ENCODE data around the gene CXCL1. TPM values are rescaled to one million over a fixed set of nuclear protein-coding genes. Genes with fewer than 3 reads are reported as not detected.
"Not testable (repeated sequence)": the region's sequence is repeated elsewhere in the genome, so short reads cannot be mapped to it uniquely, and the experiment has no call there.

The CXCL1 gene
- total RNA-seq, 1 experiment from 2014 or later = not detected

GRCh38 chr4:73883306-73883705, 14.1 kb downstream of the CXCL1 start:
- Histone ChIP-seq H3K27me3 (ENCODE audit: control insufficient read depth, insufficient read depth, low read length) (no peaks in the 10 kb centered on the region), H3K36me3 (replicated peaks; ENCODE audit: control insufficient read depth, insufficient read depth, low read length) (no peaks in the 10 kb centered on the region), H3K4me3 (ENCODE audit: insufficient read depth, low read depth, low read length) (no peak overlapping the region)
- DNase-seq = no peak

GRCh38 chr4:73885574-73886267, 16.5 kb downstream of the CXCL1 start:
- H3K27me3 ChIP-seq (ENCODE audit: control insufficient read depth, insufficient read depth, low read length) = no peaks in the 10 kb centered on the region
- DNase-seq = no peak
- H3K4me3 ChIP-seq (ENCODE audit: insufficient read depth, low read depth, low read length) = no peak overlapping the region
- H3K36me3 ChIP-seq (replicated peaks; ENCODE audit: control insufficient read depth, insufficient read depth, low read length) = no peaks in the 10 kb centered on the region

- Histone ChIP-seq H3K36me3 (replicated peaks; ENCODE audit: control insufficient read depth, insufficient read depth, low read length) (no peaks in the 10 kb centered on the region), H3K27me3 (ENCODE audit: control insufficient read depth, insufficient read depth, low read length) (no peaks in the 10 kb centered on the region), H3K4me3 (ENCODE audit: insufficient read depth, low read depth, low read length) (no peak overlapping the region)
- no peak for DNase-seq
Measured at GRCh38 chr4:73891326-73891725, 22.1 kb downstream of the CXCL1 start.

GRCh38 chr4:73891739-73892405, 22.7 kb downstream of the CXCL1 start:
- Histone ChIP-seq H3K27me3 (ENCODE audit: control insufficient read depth, insufficient read depth, low read length) (no peaks in the 10 kb centered on the region), H3K36me3 (replicated peaks; ENCODE audit: control insufficient read depth, insufficient read depth, low read length) (no peaks in the 10 kb centered on the region), H3K4me3 (ENCODE audit: insufficient read depth, low read depth, low read length) (no peak overlapping the region)
- DNase-seq = no peak

GRCh38 chr4:73892966-73893365, 23.8 kb downstream of the CXCL1 start:
- Histone ChIP-seq H3K36me3 (replicated peaks; ENCODE audit: control insufficient read depth, insufficient read depth, low read length) (no peaks in the 10 kb centered on the region), H3K27me3 (ENCODE audit: control insufficient read depth, insufficient read depth, low read length) (no peaks in the 10 kb centered on the region), H3K4me3 (ENCODE audit: insufficient read depth, low read depth, low read length) (no peak overlapping the region)
- no peak for DNase-seq

- DNase-seq = no peak
- no peaks in the 10 kb centered on the region for H3K36me3 ChIP-seq (replicated peaks; ENCODE audit: control insufficient read depth, insufficient read depth, low read length)
- no peak overlapping the region for H3K4me3 ChIP-seq (ENCODE audit: insufficient read depth, low read depth, low read length)
- no peaks in the 10 kb centered on the region for H3K27me3 ChIP-seq (ENCODE audit: control insufficient read depth, insufficient read depth, low read length)
Measured at GRCh38 chr4:73894001-73894400, 24.8 kb downstream of the CXCL1 start.

- no peak for DNase-seq
- H3K36me3 ChIP-seq (replicated peaks; ENCODE audit: control insufficient read depth, insufficient read depth, low read length) = no peaks in the 10 kb centered on the region
- H3K4me3 ChIP-seq (ENCODE audit: insufficient read depth, low read depth, low read length) = no peak overlapping the region
- no peaks in the 10 kb centered on the region for H3K27me3 ChIP-seq (ENCODE audit: control insufficient read depth, insufficient read depth, low read length)
Measured at GRCh38 chr4:73895201-73896175, 26.3 kb downstream of the CXCL1 start.

- Histone ChIP-seq H3K4me3 (ENCODE audit: insufficient read depth, low read depth, low read length) (no peak overlapping the region), H3K36me3 (replicated peaks; ENCODE audit: control insufficient read depth, insufficient read depth, low read length) (no peaks in the 10 kb centered on the region), H3K27me3 (ENCODE audit: control insufficient read depth, insufficient read depth, low read length) (no peaks in the 10 kb centered on the region)
- no peak for DNase-seq
Measured at GRCh38 chr4:73896416-73896815, 27.2 kb downstream of the CXCL1 start.

- Histone ChIP-seq H3K4me3 (ENCODE audit: insufficient read depth, low read depth, low read length) (no peak overlapping the region), H3K27me3 (ENCODE audit: control insufficient read depth, insufficient read depth, low read length) (no peaks in the 10 kb centered on the region), H3K36me3 (replicated peaks; ENCODE audit: control insufficient read depth, insufficient read depth, low read length) (no peaks in the 10 kb centered on the region)
- DNase-seq = no peak
Measured at GRCh38 chr4:73897380-73898136, 28.4 kb downstream of the CXCL1 start.

GRCh38 chr4:73899338-73899737, 30.1 kb downstream of the CXCL1 start:
- DNase-seq; H3K4me3 ChIP-seq (ENCODE audit: insufficient read depth, low read depth, low read length): not testable (repeated sequence)

GRCh38 chr4:73901031-73901430, 31.8 kb downstream of the CXCL1 start:
- DNase-seq = no peak
- H3K4me3 ChIP-seq (ENCODE audit: insufficient read depth, low read depth, low read length) = no peak overlapping the region
- no peaks in the 10 kb centered on the region for H3K27me3 ChIP-seq (ENCODE audit: control insufficient read depth, insufficient read depth, low read length)
- no peaks in the 10 kb centered on the region for H3K36me3 ChIP-seq (replicated peaks; ENCODE audit: control insufficient read depth, insufficient read depth, low read length)

More at GRCh38 chr4:73899338-73899737, 30.1 kb downstream of the CXCL1 start:
- not testable (repeated sequence) for H3K36me3 ChIP-seq (replicated peaks; ENCODE audit: control insufficient read depth, insufficient read depth, low read length); H3K27me3 ChIP-seq (ENCODE audit: control insufficient read depth, insufficient read depth, low read length)

- H3K4me3 ChIP-seq (ENCODE audit: insufficient read depth, low read depth, low read length) = no peak overlapping the region
- no peaks in the 10 kb centered on the region for H3K27me3 ChIP-seq (ENCODE audit: control insufficient read depth, insufficient read depth, low read length)
- H3K36me3 ChIP-seq (replicated peaks; ENCODE audit: control insufficient read depth, insufficient read depth, low read length) = no peaks in the 10 kb centered on the region
- no peak for DNase-seq
Measured at GRCh38 chr4:73902038-73902637, 32.9 kb downstream of the CXCL1 start.

GRCh38 chr4:73902817-73903547, 33.8 kb downstream of the CXCL1 start:
- Histone ChIP-seq H3K27me3 (ENCODE audit: control insufficient read depth, insufficient read depth, low read length) (no peaks in the 10 kb centered on the region), H3K4me3 (ENCODE audit: insufficient read depth, low read depth, low read length) (no peak overlapping the region), H3K36me3 (replicated peaks; ENCODE audit: control insufficient read depth, insufficient read depth, low read length) (no peaks in the 10 kb centered on the region)
- no peak for DNase-seq

Measured in H7 (cell line).